Activated CD8-positive, alpha-beta memory T cell treated with anti-CD3 and anti-CD28 coated beads, Interleukin-2, amount 50 U/mL, for 1 hour (primary cell): ENCODE results near the gene RASGRF1.

Experiments used
- DNase-seq: peaks from one replicate; pipeline ENCODE4 v3.0.0-alpha.2; 2020; ENCODE audit errors: extremely low read depth

RASGRF1 gene

GRCh38 chr15:78985859-78986475 lies 104.6 kb downstream of the RASGRF1 start:
- DNase-seq: no peak

- DNase-seq: no peak
Observed at GRCh38 chr15:78984041-78984440, 106.5 kb downstream of the RASGRF1 start.

- no peak for DNase-seq
Observed at GRCh38 chr15:78983146-78983918, 107.2 kb downstream of the RASGRF1 start.

GRCh38 chr15:78982736-78983135 lies 107.8 kb downstream of the RASGRF1 start:
- no peak for DNase-seq

GRCh38 chr15:78981532-78982313 lies 108.9 kb downstream of the RASGRF1 start:
- no peak for DNase-seq

- no peak for DNase-seq
Observed at GRCh38 chr15:78979456-78980320, 110.9 kb downstream of the RASGRF1 start.

GRCh38 chr15:78978601-78979179 lies 111.9 kb downstream of the RASGRF1 start:
- DNase-seq: no peak

GRCh38 chr15:78977591-78978347 lies 112.8 kb downstream of the RASGRF1 start:
- no peak for DNase-seq

GRCh38 chr15:78977091-78977571 lies 113.4 kb downstream of the RASGRF1 start:
- DNase-seq: no peak

GRCh38 chr15:78976691-78977090 lies 113.9 kb downstream of the RASGRF1 start:
- no peak for DNase-seq

GRCh38 chr15:78974272-78974918 lies 116.2 kb downstream of the RASGRF1 start:
- no peak for DNase-seq

- no peak for DNase-seq
Observed at GRCh38 chr15:78969687-78970349, 120.8 kb downstream of the RASGRF1 start.

- DNase-seq: no peak
Observed at GRCh38 chr15:78968539-78969271, 121.9 kb downstream of the RASGRF1 start.

- no peak for DNase-seq
Observed at GRCh38 chr15:78968114-78968513, 122.5 kb downstream of the RASGRF1 start.

- DNase-seq: no peak
Observed at GRCh38 chr15:78960308-78960707, 130.3 kb downstream of the RASGRF1 start.

GRCh38 chr15:78959360-78959759 lies 131.2 kb downstream of the RASGRF1 start:
- no peak for DNase-seq

- no peak for DNase-seq
Observed at GRCh38 chr15:78957416-78958093, 133.0 kb downstream of the RASGRF1 start.

GRCh38 chr15:78956937-78957336 lies 133.6 kb downstream of the RASGRF1 start:
- no peak for DNase-seq
